ENCODE measurements around the gene SREBF2. TPM values are rescaled to one million over a fixed set of nuclear protein-coding genes. Genes with fewer than 3 reads are reported as not detected.

SREBF2 gene
- total and polyA plus RNA-seq, 4 experiments from 2014 or later, result 14.5 to 112 (median 66.3) TPM

DNA sequence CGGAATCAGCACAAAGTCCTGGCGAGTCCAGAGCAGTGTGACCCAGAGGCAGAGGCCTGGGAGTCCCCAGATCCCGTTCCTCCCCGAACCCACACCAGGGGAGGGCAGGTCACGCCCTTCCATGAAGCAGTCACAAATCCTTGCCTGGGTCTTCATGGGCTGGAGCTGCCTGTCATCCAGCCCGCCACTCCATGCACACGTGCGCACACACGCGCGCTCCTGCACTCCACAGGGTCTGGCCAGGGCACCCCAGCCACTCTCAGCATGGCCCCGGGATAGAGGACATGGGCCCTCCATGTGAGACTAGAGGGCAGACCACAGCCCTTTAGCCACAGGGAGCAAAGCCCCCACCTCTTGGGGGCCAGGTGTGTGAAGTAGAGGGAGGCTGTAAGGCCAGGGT lies 99.4 kb downstream of the SREBF2 start:
- H3K27me3 Mint-ChIP-seq, result no peaks in the 10 kb centered on the region
- H3K4me3 Mint-ChIP-seq, result no peak overlapping the region
- no peaks in the 10 kb centered on the region for H3K9me3 ChIP-seq (ENCODE audit: control insufficient read depth in 1 of 2, low read length in 2 of 2)
- no peak overlapping the region for H3K27ac Mint-ChIP-seq
- H3K27me3 ChIP-seq (ENCODE audit: insufficient read depth, low read length), result no peaks in the 10 kb centered on the region
- DNase-seq, result no peak
- POLR2A ChIA-PET (ENCODE audit: partially characterized antibody), result no interaction called here
- no peak overlapping the region for H3K4me3 ChIP-seq (ENCODE audit: low read length in 2 of 2)
- H3K36me3 Mint-ChIP-seq, result no peaks in the 10 kb centered on the region
- intact Hi-C loops (cut with micrococcal nuclease), result loop anchor here (2.0 kb wide), 1 partner anchor 24 kb away; no protein-coding TSS in a partner anchor
- no peaks in the 10 kb centered on the region for H3K9me3 Mint-ChIP-seq
- H3K27ac ChIP-seq (ENCODE audit: low read depth, low read length), result no peak overlapping the region
- CTCF ChIA-PET (ENCODE audit: partially characterized antibody), result interaction anchor here (1.3 kb wide), 1 partner anchor 8 kb away, joined by 6 read pairs; no protein-coding TSS in a partner anchor
- H3K36me3 ChIP-seq (ENCODE audit: insufficient read depth, low read length), result no peaks in the 10 kb centered on the region
- peaks cover 4 to 20% (median 8%) of the 10 kb centered on the region in 4 donors for H3K4me1 Mint-ChIP-seq
- peaks cover 10% of the 10 kb centered on the region for H3K4me1 ChIP-seq (ENCODE audit: insufficient read depth, low read length)

- H3K4me1 ChIP-seq (ENCODE audit: insufficient read depth, low read length), result peaks cover 10% of the 10 kb centered on the region
- no peak overlapping the region for H3K4me3 ChIP-seq (ENCODE audit: low read length in 2 of 2)
- Mint-ChIP-seq H3K4me1 (peaks cover 6 to 15% (median 11%) of the 10 kb centered on the region in 4 donors), H3K27ac (peak overlapping the region in 3 of 7 donors; percentile 42 to 57 (median 56)), H3K9me3 (no peaks in the 10 kb centered on the region), H3K4me3 (no peak overlapping the region), H3K36me3 (no peaks in the 10 kb centered on the region), H3K27me3 (no peaks in the 10 kb centered on the region)
- no peaks in the 10 kb centered on the region for H3K36me3 ChIP-seq (ENCODE audit: insufficient read depth, low read length)
- POLR2A ChIA-PET (ENCODE audit: partially characterized antibody), result interaction anchor here (1.1 to 1.7 kb wide), 3 partner anchors 7 to 152 kb away, joined by 4 to 8 read pairs (median 5); partner anchors contain the start of genes SREBF2 and TNFRSF13C
- intact Hi-C loops (cut with micrococcal nuclease), result loop anchor here (2.0 kb wide), 1 partner anchor 23 kb away; no protein-coding TSS in a partner anchor
- no peaks in the 10 kb centered on the region for H3K27me3 ChIP-seq (ENCODE audit: insufficient read depth, low read length)
- DNase-seq, result no peak
- H3K27ac ChIP-seq (ENCODE audit: low read depth, low read length), result no peak overlapping the region
- CTCF ChIA-PET (ENCODE audit: partially characterized antibody), result interaction anchor here (8.0 kb wide), 1 partner anchor 8 kb away, joined by 115 read pairs; the partner anchor contains the start of gene TNFRSF13C
- no peaks in the 10 kb centered on the region for H3K9me3 ChIP-seq (ENCODE audit: control insufficient read depth in 1 of 2, low read length in 2 of 2)
Observed at GRCh38 chr22:41933411-41934177, 100.7 kb downstream of the SREBF2 start.

DNA sequence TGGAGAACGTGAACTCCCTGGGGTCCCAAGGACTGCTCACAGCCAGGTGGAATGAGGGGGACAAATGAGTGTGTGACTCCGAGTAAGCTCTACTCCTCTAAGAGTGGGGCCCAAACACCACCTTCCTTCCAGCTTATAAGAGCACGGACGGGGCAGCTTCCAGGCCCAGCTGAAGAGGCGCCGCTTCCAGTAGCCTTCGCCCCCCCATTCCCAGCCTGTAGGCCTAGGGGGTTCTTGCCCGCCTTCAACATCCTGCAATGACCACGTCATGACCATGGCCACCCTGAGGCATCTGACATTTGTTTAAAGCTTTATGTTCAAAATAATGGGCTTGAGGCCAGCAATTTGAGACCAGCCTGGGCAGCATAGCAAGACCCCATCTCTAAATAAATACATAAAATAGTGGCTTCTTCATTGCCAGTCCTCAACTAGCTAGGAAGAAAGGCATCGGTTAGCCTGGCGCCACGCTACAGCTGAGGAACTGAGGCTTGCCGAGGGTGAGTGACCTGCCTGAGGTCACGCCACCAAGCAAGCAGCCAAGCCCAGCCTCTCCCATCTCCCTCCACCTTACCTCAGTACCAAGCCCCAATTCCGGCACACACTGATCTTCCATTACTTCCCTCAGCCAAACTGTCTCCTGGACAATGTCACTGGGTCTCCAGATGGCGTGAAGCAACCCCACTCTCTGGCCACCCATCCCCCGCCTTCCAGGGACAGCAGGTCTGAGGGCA lies 101.5 kb downstream of the SREBF2 start:
- peaks cover 0 to 4% (median 0%) of the 10 kb centered on the region in 8 donors for H3K9me3 Mint-ChIP-seq
- no peak for DNase-seq
- no peak overlapping the region for H3K4me3 Mint-ChIP-seq
- no peaks in the 10 kb centered on the region for H3K27me3 ChIP-seq (ENCODE audit: insufficient read depth, low read length)
- H3K36me3 ChIP-seq (ENCODE audit: insufficient read depth, low read length), result no peaks in the 10 kb centered on the region
- ChIA-PET POLR2A (ENCODE audit: partially characterized antibody) (interaction anchor here (1.1 to 1.7 kb wide), 3 partner anchors 8 to 153 kb away, joined by 4 to 8 read pairs (median 5); partner anchors contain the start of genes SREBF2 and TNFRSF13C), CTCF (ENCODE audit: partially characterized antibody) (interaction anchor here (0.8 to 8.0 kb wide), 3 partner anchors 8 to 237 kb away, joined by 3 to 115 read pairs (median 6); partner anchors contain the start of gene TNFRSF13C)
- H3K27ac Mint-ChIP-seq, result peak overlapping the region in 4 of 7 donors; percentile 12 to 66 (median 48)
- no peaks in the 10 kb centered on the region for H3K27me3 Mint-ChIP-seq
- peaks cover 19% of the 10 kb centered on the region for H3K4me1 ChIP-seq (ENCODE audit: insufficient read depth, low read length)
- no peaks in the 10 kb centered on the region for H3K9me3 ChIP-seq (ENCODE audit: control insufficient read depth in 1 of 2, low read length in 2 of 2)
- no peak overlapping the region for H3K4me3 ChIP-seq (ENCODE audit: low read length in 2 of 2)
- intact Hi-C loops (cut with micrococcal nuclease), result no loop called here
- peaks cover 13 to 23% (median 18%) of the 10 kb centered on the region in 4 donors for H3K4me1 Mint-ChIP-seq
- H3K36me3 Mint-ChIP-seq, result no peaks in the 10 kb centered on the region
- H3K27ac ChIP-seq (ENCODE audit: low read depth, low read length), result no peak overlapping the region

DNA sequence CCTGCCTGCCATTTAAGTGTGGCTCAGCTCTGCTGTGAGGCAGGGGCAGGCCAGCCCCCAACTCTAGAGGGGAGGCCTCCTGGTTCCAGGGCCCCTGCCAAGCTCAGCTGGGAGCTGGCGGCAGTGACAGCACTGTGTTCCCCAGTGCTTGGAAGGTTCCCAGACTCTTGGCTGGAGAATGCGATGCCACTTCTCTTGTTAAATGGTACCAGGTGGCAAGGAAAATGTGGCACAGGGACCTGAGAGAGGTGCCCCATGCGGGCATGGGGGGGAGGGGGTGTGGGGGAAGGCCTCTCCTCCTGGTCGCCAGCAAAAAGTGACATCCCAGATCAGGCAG lies 102.1 kb downstream of the SREBF2 start:
- Histone ChIP-seq H3K4me1 (ENCODE audit: insufficient read depth, low read length) (peaks cover 21% of the 10 kb centered on the region), H3K27me3 (ENCODE audit: insufficient read depth, low read length) (no peaks in the 10 kb centered on the region), H3K9me3 (ENCODE audit: control insufficient read depth in 1 of 2, low read length in 2 of 2) (no peaks in the 10 kb centered on the region), H3K36me3 (ENCODE audit: insufficient read depth, low read length) (no peaks in the 10 kb centered on the region), H3K27ac (ENCODE audit: low read depth, low read length) (no peak overlapping the region), H3K4me3 (ENCODE audit: low read length in 2 of 2) (no peak overlapping the region)
- ChIA-PET CTCF (ENCODE audit: partially characterized antibody) (interaction anchor here (0.8 to 8.0 kb wide), 3 partner anchors 9 to 238 kb away, joined by 3 to 115 read pairs (median 6); partner anchors contain the start of gene TNFRSF13C), POLR2A (ENCODE audit: partially characterized antibody) (interaction anchor here (1.1 to 1.7 kb wide), 3 partner anchors 9 to 154 kb away, joined by 4 to 8 read pairs (median 5); partner anchors contain the start of genes SREBF2 and TNFRSF13C)
- Mint-ChIP-seq H3K4me3 (no peak overlapping the region), H3K27ac (peak overlapping the region in 1 of 7 donors; percentile 53), H3K36me3 (peaks cover 0 to 2% of the 10 kb centered on the region in 2 donors), H3K4me1 (peaks cover 18 to 29% (median 23%) of the 10 kb centered on the region in 4 donors), H3K9me3 (peaks cover 0 to 7% (median 0%) of the 10 kb centered on the region in 8 donors), H3K27me3 (no peaks in the 10 kb centered on the region)
- DNase-seq, result no peak
- intact Hi-C loops (cut with micrococcal nuclease), result no loop called here

DNA sequence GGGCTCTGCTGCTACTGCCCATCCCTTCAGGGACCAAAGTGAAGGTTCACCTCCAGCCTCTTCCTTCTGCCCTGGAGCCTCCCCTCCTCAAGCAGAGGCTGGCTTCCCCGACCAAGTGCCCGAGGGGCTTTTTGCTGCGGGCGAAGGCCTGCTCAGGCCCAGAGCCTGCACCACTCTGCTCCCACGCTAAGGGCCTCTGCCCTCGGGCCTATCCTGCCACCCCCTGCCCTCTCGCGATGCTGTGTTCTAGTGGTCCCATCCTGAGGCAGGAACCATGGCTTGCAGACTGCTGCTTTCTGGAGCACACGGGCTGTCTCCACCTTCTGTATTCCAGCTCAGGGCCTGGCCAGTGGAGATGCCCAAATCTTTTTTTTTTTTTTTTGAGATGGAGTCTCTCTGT lies 102.6 kb downstream of the SREBF2 start:
- H3K4me3 ChIP-seq (ENCODE audit: low read length in 2 of 2), result no peak overlapping the region

DNA sequence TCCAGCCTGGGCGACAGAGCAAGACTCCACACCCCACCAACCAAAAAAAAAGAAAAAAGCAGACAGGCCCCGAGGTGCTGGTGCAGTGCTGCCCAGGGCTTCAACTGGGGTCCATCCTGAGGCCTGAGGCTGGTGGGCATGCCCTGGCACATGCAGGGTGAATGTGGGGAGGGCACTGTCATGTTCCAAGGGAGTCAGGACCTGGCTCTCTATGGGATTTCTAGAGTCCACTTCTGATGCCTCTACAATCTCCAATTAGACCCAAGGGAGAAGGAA lies 103.9 kb downstream of the SREBF2 start:
- H3K27ac ChIP-seq (ENCODE audit: low read depth, low read length), result no peak overlapping the region
- Mint-ChIP-seq H3K27ac (peak overlapping the region in 3 of 7 donors; percentile 15 to 98 (median 72)), H3K4me1 (peaks cover 31 to 47% (median 37%) of the 10 kb centered on the region in 4 donors), H3K4me3 (peak overlapping the region in 1 of 8 donors; percentile 25), H3K9me3 (peaks cover 0 to 9% (median 0%) of the 10 kb centered on the region in 8 donors), H3K36me3 (peaks cover 0 to 7% of the 10 kb centered on the region in 2 donors), H3K27me3 (no peaks in the 10 kb centered on the region)
- CTCF ChIA-PET (ENCODE audit: partially characterized antibody), result interaction anchor here (1.1 to 8.0 kb wide), 2 partner anchors 11 to 240 kb away, joined by 5 to 115 read pairs; partner anchors contain the start of gene TNFRSF13C
- no peak for DNase-seq
- POLR2A ChIA-PET (ENCODE audit: partially characterized antibody), result interaction anchor here (1.0 to 6.4 kb wide), 4 partner anchors 11 to 136 kb away, joined by 4 to 223 read pairs (median 6); partner anchors contain the start of genes CCDC134, SREBF2 and TNFRSF13C
- H3K27me3 ChIP-seq (ENCODE audit: insufficient read depth, low read length), result no peaks in the 10 kb centered on the region
- H3K36me3 ChIP-seq (ENCODE audit: insufficient read depth, low read length), result no peaks in the 10 kb centered on the region
- H3K4me3 ChIP-seq (ENCODE audit: low read length in 2 of 2), result no peak overlapping the region
- H3K9me3 ChIP-seq (ENCODE audit: control insufficient read depth in 1 of 2, low read length in 2 of 2), result no peaks in the 10 kb centered on the region
- intact Hi-C loops (cut with micrococcal nuclease), result no loop called here
- peaks cover 34% of the 10 kb centered on the region for H3K4me1 ChIP-seq (ENCODE audit: insufficient read depth, low read length)

More for the DNA sequence above, 102.6 kb downstream of the SREBF2 start:
- H3K4me1 ChIP-seq (ENCODE audit: insufficient read depth, low read length), result peaks cover 23% of the 10 kb centered on the region
- intact Hi-C loops (cut with micrococcal nuclease), result no loop called here
- ChIA-PET CTCF (ENCODE audit: partially characterized antibody) (interaction anchor here (1.9 to 8.0 kb wide), 2 partner anchors 10 to 238 kb away, joined by 6 to 115 read pairs; partner anchors contain the start of gene TNFRSF13C), POLR2A (ENCODE audit: partially characterized antibody) (interaction anchor here (1.5 to 6.4 kb wide), 3 partner anchors 9 to 16 kb away, joined by 5 to 223 read pairs (median 8); partner anchors contain the start of gene TNFRSF13C)
- Mint-ChIP-seq H3K4me3 (no peak overlapping the region), H3K4me1 (peaks cover 20 to 34% (median 27%) of the 10 kb centered on the region in 4 donors), H3K27me3 (no peaks in the 10 kb centered on the region), H3K36me3 (peaks cover 0 to 5% of the 10 kb centered on the region in 2 donors), H3K9me3 (peaks cover 0 to 9% (median 0%) of the 10 kb centered on the region in 8 donors), H3K27ac (peak overlapping the region in 2 of 7 donors; percentile 27 to 56)
- no peaks in the 10 kb centered on the region for H3K9me3 ChIP-seq (ENCODE audit: control insufficient read depth in 1 of 2, low read length in 2 of 2)
- no peak for DNase-seq
- H3K27ac ChIP-seq (ENCODE audit: low read depth, low read length), result no peak overlapping the region
- H3K36me3 ChIP-seq (ENCODE audit: insufficient read depth, low read length), result no peaks in the 10 kb centered on the region
- H3K27me3 ChIP-seq (ENCODE audit: insufficient read depth, low read length), result no peaks in the 10 kb centered on the region

Measured in CD4-positive, alpha-beta memory T cell (primary cell).